ENCODE results near the gene PDXDC1.
"Not testable (repeated sequence)": the region's sequence is repeated elsewhere in the genome, so short reads cannot be mapped to it uniquely, and the experiment has no call there.

PDXDC1 gene

DNA sequence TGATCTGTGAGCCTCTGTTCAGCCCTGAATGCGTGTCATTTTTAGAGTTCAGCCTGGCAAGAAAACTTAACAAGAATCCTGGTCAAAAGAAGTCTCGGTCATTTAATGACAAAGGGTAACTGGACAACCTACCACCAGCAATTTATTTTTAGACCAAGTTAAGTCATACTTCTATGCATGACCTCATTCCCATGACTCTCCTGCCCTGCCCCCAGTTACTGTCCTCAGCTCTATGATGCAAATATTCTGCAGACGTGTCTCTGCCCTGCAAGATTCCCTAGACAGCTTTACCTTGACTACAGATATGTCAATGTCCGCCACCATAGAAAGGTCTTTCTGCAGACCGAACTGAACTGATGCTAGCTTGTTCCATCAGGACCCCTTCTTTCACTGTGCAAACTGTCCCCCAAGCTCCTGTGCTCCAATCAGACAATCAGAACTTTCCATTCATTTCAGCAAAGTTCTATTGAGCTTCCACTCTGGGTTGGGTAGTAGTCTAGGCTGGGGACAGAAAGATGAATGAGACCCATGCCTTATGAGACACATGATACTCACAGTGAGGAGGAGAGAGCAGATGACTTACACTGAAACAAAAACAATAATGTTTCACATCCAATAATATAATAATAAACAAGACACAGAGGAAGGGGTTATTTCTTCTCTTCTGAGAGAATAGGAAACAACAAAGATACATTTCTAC lies 194.3 kb downstream of the PDXDC1 start:
- DNase-seq: not testable (repeated sequence)

- not testable (repeated sequence) for DNase-seq
Measured at GRCh38 chr16:15179909-15180308, 205.1 kb downstream of the PDXDC1 start.

DNA sequence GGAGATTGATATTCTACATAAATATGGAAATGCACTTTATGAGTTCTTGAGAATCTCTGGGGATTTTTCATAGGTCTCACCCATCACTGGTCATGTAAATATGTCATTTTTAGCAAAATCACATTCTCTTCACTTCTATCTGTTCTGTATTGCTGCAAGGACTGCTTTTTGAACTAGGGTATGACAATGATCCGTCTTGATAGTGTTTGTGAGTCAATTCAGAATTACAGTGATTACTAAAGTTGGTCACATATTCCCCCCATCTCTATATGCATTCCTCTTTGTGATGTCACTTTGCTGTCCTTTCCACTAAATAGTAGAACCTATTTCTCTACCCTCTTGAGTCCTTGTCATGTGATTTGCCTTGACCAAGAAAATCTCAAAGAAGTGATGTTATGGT lies 206.1 kb downstream of the PDXDC1 start:
- not testable (repeated sequence) for DNase-seq

DNA sequence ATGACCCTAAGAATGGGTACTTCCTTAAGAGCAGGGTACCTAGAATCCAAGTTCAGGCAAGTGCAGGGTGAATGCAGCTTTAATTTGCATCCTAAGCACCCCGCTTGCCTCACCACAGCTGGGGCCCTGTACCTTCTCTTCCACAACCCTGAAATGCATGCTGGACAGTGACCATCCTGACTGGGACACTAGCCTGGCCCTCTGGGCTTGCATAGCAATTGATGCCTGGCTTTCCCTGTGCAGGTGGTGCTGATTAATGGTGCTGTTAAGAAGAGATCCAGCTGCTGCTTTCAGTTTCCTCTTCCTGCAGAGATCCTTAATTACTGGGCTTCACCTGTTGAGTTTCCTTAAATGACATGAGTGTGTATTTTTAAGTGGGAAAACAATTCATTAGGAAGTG lies 209.2 kb downstream of the PDXDC1 start:
- DNase-seq: not testable (repeated sequence)

Data from NCI-H446 treated with DMSO at 0.1 percent for 48 hours (cell line).